Upper lobe of left lung (tissue), 6 donors: Measurements from ENCODE around the gene ARID5B. TPM values are rescaled to one million over a fixed set of nuclear protein-coding genes. Genes with fewer than 3 reads are reported as not detected.

Experiments used
- ATAC-seq, 2 donors: fragments of 200-7000 bp; cut with Tn5 transposase; one replicate each; pipeline ENCODE4 v1.9.1; 2022; ENCODE audit warnings: mild to moderate bottlenecking in 2 of 2, moderate library complexity in 2 of 2; ENCODE audit not compliant: low FRiP score in 2 of 2
- DNase-seq, 2 donors: peaks; one replicate each; pipeline ENCODE4 v3.0.0-alpha.2; 2019 to 2020
- H3K27ac ChIP-seq, 4 donors: fragments of 200-600 bp; sonication (generic); one replicate each; pipeline ENCODE4 v1.5.1; 2016 to 2019
- H3K27me3 ChIP-seq, 4 donors: fragments of 200-600 bp; sonication (generic); one replicate each; pipeline ENCODE4 v1.5.1; 2017 to 2019
- H3K36me3 ChIP-seq, 4 donors: fragments of 200-600 bp; sonication (generic); one replicate each; pipeline ENCODE4 v1.5.1; 2016 to 2019
- H3K4me1 ChIP-seq, 4 donors: fragments of 200-600 bp; sonication (generic); one replicate each; pipeline ENCODE4 v1.5.1; 2018 to 2019
- H3K4me3 ChIP-seq, 4 donors: fragments of 200-600 bp; sonication (generic); one replicate each; pipeline ENCODE4 v1.5.1; 2017 to 2019; ENCODE audit warnings: mild to moderate bottlenecking in 2 of 4, moderate library complexity in 1 of 4
- H3K9me3 ChIP-seq, 4 donors: fragments of 200-600 bp; sonication (generic); one replicate each; pipeline ENCODE4 v1.5.1; 2018 to 2019
- EP300 ChIP-seq, 4 donors: sonication (generic); formaldehyde crosslinking; IDR thresholded peaks; one replicate each; pipeline ENCODE4 v1.5.1; 2017; ENCODE audit warnings: antibody characterized with exemption in 4 of 4, control low read depth in 2 of 4
- POLR2A ChIP-seq, 4 donors: fragments of 450-650 bp; IDR thresholded peaks; one replicate each; pipeline ENCODE4 v1.5.1; 2016 to 2017; ENCODE audit warnings: antibody characterized with exemption in 4 of 4, mild to moderate bottlenecking in 2 of 4
- POLR2AphosphoS5 ChIP-seq, 2 donors: sonication (generic); formaldehyde crosslinking; IDR thresholded peaks; one replicate each; pipeline ENCODE4 v1.5.1; 2017; ENCODE audit warnings: antibody characterized with exemption in 2 of 2
- WGBS, 2 donors: methylation state at CpG; one replicate each; pipeline ENCODE4 v1.1.5; 2017 to 2018; 5-methylcytosine and 5-hydroxymethylcytosine counted together
- total RNA-seq, 6 donors: library from RNA; depleted of rRNA in 4 of 6; stranded (reverse); fragments of >200 nt in 4 of 6; gene quantifications; one replicate each; pipeline versions ENCODE4 v1.1.0 to v1.2.1, GENCODE V29; 2016 to 2021
- TF ChIP-seq, protein P1 (sequence below), 6 experiments: fragments of 450-650 bp in 4 of 6; fragments of 200-600 bp in 2 of 6; sonication (generic) in 2 of 6; IDR thresholded peaks; one replicate each; pipeline ENCODE4 v1.5.1; 2016 to 2019; ENCODE audit warnings: antibody characterized with exemption in 6 of 6
- donor health status: DM: no; HTN: no; CAD: no; lungs with moderate emphysema.
- donor health status: DM: no; HTN: yes; CAD: no; lungs with severe emphysema.

The ARID5B gene
- total RNA-seq, 6 donors from 2014 or later = 20.2 to 51.3 (median 28.4) TPM

GRCh38 chr10:61883371-61884025 is 18.0 kb upstream of the ARID5B start:
- Histone ChIP-seq H3K9me3 (no peaks in the 10 kb centered on the region), H3K4me3 (no peak overlapping the region), H3K27ac (no peak overlapping the region), H3K27me3 (no peaks in the 10 kb centered on the region), H3K4me1 (no peaks in the 10 kb centered on the region), H3K36me3 (no peaks in the 10 kb centered on the region)
- ATAC-seq (no peak), DNase-seq (no peak)
- 87 to 91% methylated on average over 7 of the region's 7 CpGs for WGBS, 2 donors
- no peak for TF ChIP-seq POLR2A (IDR thresholded peaks at IDR 0.05)

DNA sequence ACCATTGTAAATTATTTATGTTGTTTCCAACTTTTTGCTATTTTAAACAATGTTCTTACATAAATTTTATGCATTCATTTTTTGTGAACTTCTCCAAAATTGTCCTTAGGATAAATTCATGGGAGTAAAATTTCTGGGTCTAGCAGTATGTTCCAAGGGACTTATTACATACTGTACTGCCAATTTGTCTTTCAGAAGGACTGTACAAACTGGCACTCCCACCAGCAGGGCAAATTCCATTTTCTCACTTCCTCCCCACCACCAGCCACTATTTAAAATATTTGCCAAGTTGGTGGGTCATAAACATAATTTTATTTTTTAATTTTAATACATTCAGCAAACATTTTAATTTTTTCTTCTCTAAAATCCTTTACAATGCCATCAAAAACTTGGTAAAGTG is 13.7 kb upstream of the ARID5B start:
- Histone ChIP-seq H3K27ac (no peak overlapping the region), H3K27me3 (no peaks in the 10 kb centered on the region), H3K4me1 (no peaks in the 10 kb centered on the region), H3K36me3 (no peaks in the 10 kb centered on the region), H3K9me3 (no peaks in the 10 kb centered on the region), H3K4me3 (no peak overlapping the region)
- no peak for ATAC-seq
- no peak for TF ChIP-seq POLR2AphosphoS5 (IDR thresholded peaks at IDR 0.05)
- TF ChIP-seq, protein P1, sequence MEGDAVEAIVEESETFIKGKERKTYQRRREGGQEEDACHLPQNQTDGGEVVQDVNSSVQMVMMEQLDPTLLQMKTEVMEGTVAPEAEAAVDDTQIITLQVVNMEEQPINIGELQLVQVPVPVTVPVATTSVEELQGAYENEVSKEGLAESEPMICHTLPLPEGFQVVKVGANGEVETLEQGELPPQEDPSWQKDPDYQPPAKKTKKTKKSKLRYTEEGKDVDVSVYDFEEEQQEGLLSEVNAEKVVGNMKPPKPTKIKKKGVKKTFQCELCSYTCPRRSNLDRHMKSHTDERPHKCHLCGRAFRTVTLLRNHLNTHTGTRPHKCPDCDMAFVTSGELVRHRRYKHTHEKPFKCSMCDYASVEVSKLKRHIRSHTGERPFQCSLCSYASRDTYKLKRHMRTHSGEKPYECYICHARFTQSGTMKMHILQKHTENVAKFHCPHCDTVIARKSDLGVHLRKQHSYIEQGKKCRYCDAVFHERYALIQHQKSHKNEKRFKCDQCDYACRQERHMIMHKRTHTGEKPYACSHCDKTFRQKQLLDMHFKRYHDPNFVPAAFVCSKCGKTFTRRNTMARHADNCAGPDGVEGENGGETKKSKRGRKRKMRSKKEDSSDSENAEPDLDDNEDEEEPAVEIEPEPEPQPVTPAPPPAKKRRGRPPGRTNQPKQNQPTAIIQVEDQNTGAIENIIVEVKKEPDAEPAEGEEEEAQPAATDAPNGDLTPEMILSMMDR (IDR thresholded peaks at IDR 0.05) = no peak
- no peak for TF ChIP-seq POLR2A (IDR thresholded peaks at IDR 0.05)
- no peak for TF ChIP-seq EP300 (IDR thresholded peaks at IDR 0.05)
- DNase-seq = no peak

DNA sequence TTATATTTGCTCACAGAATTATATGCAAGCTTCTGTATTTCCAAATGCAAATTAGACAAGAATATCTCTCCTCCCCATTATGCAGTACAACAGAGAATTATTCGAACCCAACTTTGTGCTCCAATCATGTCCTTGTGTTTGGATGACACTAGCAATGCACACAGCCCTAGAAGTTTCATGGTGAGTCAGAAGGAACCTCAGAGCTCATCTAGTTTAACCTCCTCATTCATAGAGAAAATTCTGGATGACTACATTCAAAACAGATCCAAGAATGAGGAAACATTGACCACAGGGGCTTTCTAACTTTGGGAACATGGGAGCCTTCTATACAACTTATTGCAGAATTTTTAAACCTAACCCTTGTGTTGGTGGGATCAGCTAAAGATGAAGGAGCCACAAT is 12.8 kb upstream of the ARID5B start:
- TF ChIP-seq, protein P1 (IDR thresholded peaks at IDR 0.05) = no peak
- TF ChIP-seq EP300 (IDR thresholded peaks at IDR 0.05) = no peak
- Histone ChIP-seq H3K9me3 (no peaks in the 10 kb centered on the region), H3K27ac (no peak overlapping the region), H3K4me3 (no peak overlapping the region), H3K36me3 (no peaks in the 10 kb centered on the region), H3K27me3 (no peaks in the 10 kb centered on the region), H3K4me1 (no peaks in the 10 kb centered on the region)
- WGBS, 2 donors = 85 to 88% methylated on average over 1 of the region's 1 CpG
- DNase-seq (no peak), ATAC-seq (no peak)

- no peak overlapping the region for H3K4me3 ChIP-seq
- no peaks in the 10 kb centered on the region for H3K9me3 ChIP-seq
- no peaks in the 10 kb centered on the region for H3K27me3 ChIP-seq
- no peak for TF ChIP-seq EP300 (IDR thresholded peaks at IDR 0.05)
- TF ChIP-seq POLR2AphosphoS5 (IDR thresholded peaks at IDR 0.05) = no peak
- TF ChIP-seq, protein P1 (IDR thresholded peaks at IDR 0.05) = no peak
- no peak for TF ChIP-seq POLR2A (IDR thresholded peaks at IDR 0.05)
- no peak overlapping the region for H3K27ac ChIP-seq
- no peaks in the 10 kb centered on the region for H3K4me1 ChIP-seq
- ATAC-seq (no peak), DNase-seq (no peak)
- no peaks in the 10 kb centered on the region for H3K36me3 ChIP-seq
Measured at GRCh38 chr10:61890430-61890829, 11.1 kb upstream of the ARID5B start.

GRCh38 chr10:61890881-61891409 is 10.6 kb upstream of the ARID5B start:
- Histone ChIP-seq H3K27ac (no peak overlapping the region), H3K4me1 (no peaks in the 10 kb centered on the region), H3K36me3 (no peaks in the 10 kb centered on the region), H3K27me3 (no peaks in the 10 kb centered on the region), H3K9me3 (no peaks in the 10 kb centered on the region), H3K4me3 (no peak overlapping the region)
- WGBS, 2 donors = 90 to 91% methylated on average over 5 of the region's 5 CpGs
- no peak for ATAC-seq
- TF ChIP-seq POLR2AphosphoS5 (IDR thresholded peaks at IDR 0.05) (no peak), POLR2A (IDR thresholded peaks at IDR 0.05) (no peak), EP300 (IDR thresholded peaks at IDR 0.05) (no peak)
- TF ChIP-seq, protein P1 (IDR thresholded peaks at IDR 0.05) = no peak
- no peak for DNase-seq
